ENCODE measurements around the gene MTFR1L.

The MTFR1L gene

GRCh38 chr1:25803368-25803767, 16.4 kb upstream of the MTFR1L start:
- no peak overlapping the region for H3K4me3 ChIP-seq (ENCODE audit: low read depth, low read length)
- no peak for TF ChIP-seq CTCF (conservative IDR thresholded peaks at IDR 0.05; ENCODE audit: low read depth, low read length)
- DNase-seq (ENCODE audit: low read depth): no peak

GRCh38 chr1:25804244-25804963, 15.3 kb upstream of the MTFR1L start:
- no peak overlapping the region for H3K4me3 ChIP-seq (ENCODE audit: low read depth, low read length)
- no peak for DNase-seq (ENCODE audit: low read depth)
- no peak for TF ChIP-seq CTCF (conservative IDR thresholded peaks at IDR 0.05; ENCODE audit: low read depth, low read length)

- no peak overlapping the region for H3K4me3 ChIP-seq (ENCODE audit: low read depth, low read length)
- TF ChIP-seq CTCF (conservative IDR thresholded peaks at IDR 0.05; ENCODE audit: low read depth, low read length): peak; percentile 16
- no peak for DNase-seq (ENCODE audit: low read depth)
Observed at GRCh38 chr1:25804964-25805862, 14.5 kb upstream of the MTFR1L start.

GRCh38 chr1:25805863-25806225, 13.9 kb upstream of the MTFR1L start:
- TF ChIP-seq CTCF (conservative IDR thresholded peaks at IDR 0.05; ENCODE audit: low read depth, low read length): no peak
- no peak for DNase-seq (ENCODE audit: low read depth)

GRCh38 chr1:25806418-25806817, 13.3 kb upstream of the MTFR1L start:
- DNase-seq (ENCODE audit: low read depth): no peak
- no peak for TF ChIP-seq CTCF (conservative IDR thresholded peaks at IDR 0.05; ENCODE audit: low read depth, low read length)
- no peak overlapping the region for H3K4me3 ChIP-seq (ENCODE audit: low read depth, low read length)

More at GRCh38 chr1:25805863-25806225, 13.9 kb upstream of the MTFR1L start:
- H3K4me3 ChIP-seq (ENCODE audit: low read depth, low read length): no peak overlapping the region

GRCh38 chr1:25807480-25808390, 12.0 kb upstream of the MTFR1L start:
- H3K4me3 ChIP-seq (ENCODE audit: low read depth, low read length): no peak overlapping the region
- TF ChIP-seq CTCF (conservative IDR thresholded peaks at IDR 0.05; ENCODE audit: low read depth, low read length): no peak
- DNase-seq (ENCODE audit: low read depth): no peak

Data from choroid plexus epithelial cell (primary cell).